OCI-LY7 (cell line): ENCODE data around the gene GLP1R. TPM values are rescaled to one million over a fixed set of nuclear protein-coding genes. Genes with fewer than 3 reads are reported as not detected.

ENCODE experiments used
- BruUV-seq: library from RNA; stranded (reverse); fragments of 400-500 nt; replicated peaks from 2 replicates; lab custom pipeline; 2021; lab: Mats Ljungman, UMichigan
- CTCF ChIA-PET: fragments of 300-600 bp; sonication (Branson Sonifier 250); formaldehyde crosslinking; loops from one replicate; lab custom pipeline; 2022; ENCODE audit warnings: antibody characterized with exemption; ENCODE audit not compliant: unreplicated experiment; lab: Charles Lee
- POLR2A ChIA-PET: fragments of 300-600 bp; sonication (Branson Sonifier 250); formaldehyde crosslinking; loops from one replicate; lab custom pipeline; 2022; ENCODE audit warnings: antibody characterized with exemption; lab: Charles Lee
- DNase-seq: peaks from one replicate; pipeline ENCODE4 v3.0.0-alpha.2; 2015; ENCODE audit warnings: low spot score
- H2AFZ ChIP-seq: fragments of 200-600 bp; sonication (generic), shearing (Covaris generic); 2 replicates; pipeline ENCODE4 v1.6.1; 2014; ENCODE audit warnings: mild to moderate bottlenecking, antibody characterized with exemption, low read length, moderate library complexity
- H3K27ac ChIP-seq: fragments of 200-600 bp; sonication (generic); 2 replicates; pipeline ENCODE4 v1.5.1; 2014; ENCODE audit warnings: mixed run types, low read depth, mild to moderate bottlenecking, moderate library complexity, low read length, inconsistent platforms; ENCODE audit not compliant: poor library complexity, severe bottlenecking
- H3K36me3 ChIP-seq: fragments of 200-600 bp; sonication (generic); 2 replicates; pipeline ENCODE4 v1.6.1; 2014; ENCODE audit warnings: mild to moderate bottlenecking, antibody characterized with exemption, low read length, moderate library complexity, mixed read lengths; ENCODE audit not compliant: insufficient read depth
- H3K4me1 ChIP-seq: fragments of 200-600 bp; sonication (generic); 2 replicates; pipeline ENCODE4 v1.5.1; 2014; ENCODE audit warnings: mild to moderate bottlenecking, low read length; ENCODE audit not compliant: insufficient read depth, poor library complexity, severe bottlenecking
- H3K4me2 ChIP-seq: fragments of 200-600 bp; sonication (generic); 2 replicates; pipeline ENCODE4 v1.6.1; 2014; ENCODE audit warnings: mild to moderate bottlenecking, low read length
- H3K4me3 ChIP-seq: fragments of 200-600 bp; sonication (generic); 2 replicates; pipeline ENCODE4 v1.5.1; 2014; ENCODE audit warnings: mild to moderate bottlenecking, low read depth, low read length; ENCODE audit not compliant: poor library complexity, severe bottlenecking
- H3K79me2 ChIP-seq: fragments of 200-600 bp; sonication (generic); 2 replicates; pipeline ENCODE4 v1.6.1; 2016; ENCODE audit warnings: low read depth, mild to moderate bottlenecking, low read length, moderate library complexity, mixed read lengths; ENCODE audit not compliant: insufficient read depth
- H3K9me2 ChIP-seq: fragments of 200-600 bp; sonication (generic); 2 replicates; pipeline ENCODE4 v1.6.1; 2016; ENCODE audit warnings: mild to moderate bottlenecking, low read length, mixed read lengths; ENCODE audit not compliant: insufficient read depth
- H3K9me3 ChIP-seq: fragments of 200-600 bp; sonication (generic); 2 replicates; pipeline ENCODE4 v1.6.1; 2014; ENCODE audit warnings: mild to moderate bottlenecking, mixed run types, low read length, mixed read lengths
- H4K20me1 ChIP-seq: fragments of 200-600 bp; sonication (generic); 2 replicates; pipeline ENCODE4 v1.6.1; 2014; ENCODE audit warnings: mild to moderate bottlenecking, antibody characterized with exemption, low read length, moderate library complexity, mixed read lengths; ENCODE audit not compliant: insufficient read depth
- EZH2phosphoT487 ChIP-seq: fragments of 200-600 bp; sonication (generic); IDR thresholded peaks from 2 replicates; pipeline ENCODE4 v1.6.1; 2018; ENCODE audit warnings: low read depth, borderline replicate concordance, mild to moderate bottlenecking, mixed run types, antibody characterized with exemption, low read length, moderate library complexity, mixed read lengths
- intact Hi-C: fragments of 100-400 bp; cut with micrococcal nuclease; formaldehyde crosslinking; loops from one replicate; pipeline ENCODE4 v1.10.0; 2022; ENCODE audit not compliant: unreplicated experiment
- total RNA-seq, 2 experiments: library from RNA; depleted of rRNA in 1 of 2; stranded (reverse); fragments of >200 nt in 1 of 2; shearing (Covaris generic) in 1 of 2; gene quantifications; 2 replicates each; pipeline ENCODE4 v1.2.3, GENCODE V29; 2014 to 2022
- TF ChIP-seq, protein P1 (sequence below): fragments of 200-600 bp; sonication (generic); conservative IDR thresholded peaks from 2 replicates; pipeline ENCODE4 v1.5.1; 2014; ENCODE audit warnings: mild to moderate bottlenecking, antibody characterized with exemption, low read length, moderate library complexity, mixed read lengths

Gene GLP1R
- total RNA-seq, 2 experiments from 2014 or later, result not detected

- H4K20me1 ChIP-seq, result no peaks in the 10 kb centered on the region
- H3K9me3 ChIP-seq, result no peaks in the 10 kb centered on the region
- DNase-seq, result no peak
- no peak overlapping the region for H3K4me3 ChIP-seq
- H3K79me2 ChIP-seq, result no peaks in the 10 kb centered on the region
- no TSS peak for BruUV-seq
- no peaks in the 10 kb centered on the region for H3K4me1 ChIP-seq
- no peaks in the 10 kb centered on the region for H3K36me3 ChIP-seq
- no peak overlapping the region for H2AFZ ChIP-seq
- POLR2A ChIA-PET, result no interaction called here
- no peak overlapping the region for H3K4me2 ChIP-seq
- TF ChIP-seq, protein P1, sequence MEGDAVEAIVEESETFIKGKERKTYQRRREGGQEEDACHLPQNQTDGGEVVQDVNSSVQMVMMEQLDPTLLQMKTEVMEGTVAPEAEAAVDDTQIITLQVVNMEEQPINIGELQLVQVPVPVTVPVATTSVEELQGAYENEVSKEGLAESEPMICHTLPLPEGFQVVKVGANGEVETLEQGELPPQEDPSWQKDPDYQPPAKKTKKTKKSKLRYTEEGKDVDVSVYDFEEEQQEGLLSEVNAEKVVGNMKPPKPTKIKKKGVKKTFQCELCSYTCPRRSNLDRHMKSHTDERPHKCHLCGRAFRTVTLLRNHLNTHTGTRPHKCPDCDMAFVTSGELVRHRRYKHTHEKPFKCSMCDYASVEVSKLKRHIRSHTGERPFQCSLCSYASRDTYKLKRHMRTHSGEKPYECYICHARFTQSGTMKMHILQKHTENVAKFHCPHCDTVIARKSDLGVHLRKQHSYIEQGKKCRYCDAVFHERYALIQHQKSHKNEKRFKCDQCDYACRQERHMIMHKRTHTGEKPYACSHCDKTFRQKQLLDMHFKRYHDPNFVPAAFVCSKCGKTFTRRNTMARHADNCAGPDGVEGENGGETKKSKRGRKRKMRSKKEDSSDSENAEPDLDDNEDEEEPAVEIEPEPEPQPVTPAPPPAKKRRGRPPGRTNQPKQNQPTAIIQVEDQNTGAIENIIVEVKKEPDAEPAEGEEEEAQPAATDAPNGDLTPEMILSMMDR, result no peak
- TF ChIP-seq EZH2phosphoT487, result no peak
- H3K9me2 ChIP-seq, result no peaks in the 10 kb centered on the region
- intact Hi-C loops, result no loop called here
- CTCF ChIA-PET, result interaction anchor here (0.6 kb wide), 1 partner anchor 112 kb away, joined by 7 read pairs; no protein-coding TSS in a partner anchor
- H3K27ac ChIP-seq, result no peak overlapping the region
Measured at GRCh38 chr6:39056191-39056590, 7.6 kb downstream of the GLP1R start.

GRCh38 chr6:39056681-39057080, 8.1 kb downstream of the GLP1R start:
- POLR2A ChIA-PET, result no interaction called here
- H3K4me1 ChIP-seq, result no peaks in the 10 kb centered on the region
- H3K9me3 ChIP-seq, result no peaks in the 10 kb centered on the region
- H2AFZ ChIP-seq, result no peak overlapping the region
- H3K9me2 ChIP-seq, result no peaks in the 10 kb centered on the region
- intact Hi-C loops, result no loop called here
- no peaks in the 10 kb centered on the region for H3K36me3 ChIP-seq
- CTCF ChIA-PET, result no interaction called here
- DNase-seq, result no peak
- H3K27ac ChIP-seq, result no peak overlapping the region
- no TSS peak for BruUV-seq
- H3K4me2 ChIP-seq, result no peak overlapping the region
- no peak overlapping the region for H3K4me3 ChIP-seq
- TF ChIP-seq, protein P1, result no peak
- TF ChIP-seq EZH2phosphoT487, result no peak
- no peaks in the 10 kb centered on the region for H4K20me1 ChIP-seq
- H3K79me2 ChIP-seq, result no peaks in the 10 kb centered on the region

- no TSS peak for BruUV-seq
- DNase-seq, result no peak
- Histone ChIP-seq H3K4me3 (no peak overlapping the region), H4K20me1 (no peaks in the 10 kb centered on the region), H3K9me3 (no peaks in the 10 kb centered on the region), H3K79me2 (no peaks in the 10 kb centered on the region), H2AFZ (no peak overlapping the region), H3K9me2 (no peaks in the 10 kb centered on the region), H3K4me2 (no peak overlapping the region), H3K36me3 (no peaks in the 10 kb centered on the region), H3K4me1 (no peaks in the 10 kb centered on the region), H3K27ac (no peak overlapping the region)
- TF ChIP-seq EZH2phosphoT487, result no peak
- TF ChIP-seq, protein P1, result no peak
- ChIA-PET CTCF (interaction anchor here (0.6 kb wide), 1 partner anchor 1177 kb away, joined by 3 read pairs; no protein-coding TSS in a partner anchor), POLR2A (no interaction called here)
- intact Hi-C loops, result no loop called here
Measured at GRCh38 chr6:39057251-39058155, 8.9 kb downstream of the GLP1R start.
